AG09309 (cell line): ENCODE results near the gene TCERG1L.
"Not testable (repeated sequence)": the region's sequence is repeated elsewhere in the genome, so short reads cannot be mapped to it uniquely, and the experiment has no call there.

Source experiments
- DNase-seq: peaks from one replicate; pipeline ENCODE4 v3.0.0-alpha.2; 2010; ENCODE audit warnings: low read depth
- H3K4me3 ChIP-seq: 2 replicates; pipeline ENCODE4 v1.5.1; 2011; ENCODE audit warnings: mild to moderate bottlenecking, low read depth, low read length, moderate library complexity; ENCODE audit not compliant: control insufficient read depth
- TF ChIP-seq, protein P1 (sequence below): IDR thresholded peaks from 2 replicates; pipeline ENCODE4 v1.5.1; 2011; ENCODE audit warnings: mild to moderate bottlenecking, low read depth, low read length, inconsistent platforms; ENCODE audit not compliant: insufficient read depth, control insufficient read depth; ENCODE audit errors: missing control alignments

TCERG1L gene

DNA sequence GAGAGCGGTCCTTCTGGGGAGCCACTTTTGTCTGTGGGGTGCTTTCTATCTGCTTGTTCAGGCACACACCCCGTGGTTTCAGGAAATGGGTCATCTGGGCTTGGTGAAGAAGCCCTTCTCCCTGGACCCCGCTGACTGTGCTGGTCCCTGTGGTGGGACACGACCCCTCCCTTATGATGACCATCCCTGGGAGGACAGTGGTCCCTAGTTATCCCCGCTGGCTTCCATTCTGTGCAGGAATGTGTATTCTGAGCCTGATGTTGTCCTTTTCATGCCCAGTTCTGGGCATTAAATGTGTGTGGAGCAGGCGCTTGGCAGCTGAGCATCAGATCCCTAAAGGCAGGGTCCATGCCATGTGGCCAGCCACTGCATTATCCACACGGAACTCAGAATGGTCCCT lies 71.6 kb downstream of the TCERG1L start:
- TF ChIP-seq, protein P1, sequence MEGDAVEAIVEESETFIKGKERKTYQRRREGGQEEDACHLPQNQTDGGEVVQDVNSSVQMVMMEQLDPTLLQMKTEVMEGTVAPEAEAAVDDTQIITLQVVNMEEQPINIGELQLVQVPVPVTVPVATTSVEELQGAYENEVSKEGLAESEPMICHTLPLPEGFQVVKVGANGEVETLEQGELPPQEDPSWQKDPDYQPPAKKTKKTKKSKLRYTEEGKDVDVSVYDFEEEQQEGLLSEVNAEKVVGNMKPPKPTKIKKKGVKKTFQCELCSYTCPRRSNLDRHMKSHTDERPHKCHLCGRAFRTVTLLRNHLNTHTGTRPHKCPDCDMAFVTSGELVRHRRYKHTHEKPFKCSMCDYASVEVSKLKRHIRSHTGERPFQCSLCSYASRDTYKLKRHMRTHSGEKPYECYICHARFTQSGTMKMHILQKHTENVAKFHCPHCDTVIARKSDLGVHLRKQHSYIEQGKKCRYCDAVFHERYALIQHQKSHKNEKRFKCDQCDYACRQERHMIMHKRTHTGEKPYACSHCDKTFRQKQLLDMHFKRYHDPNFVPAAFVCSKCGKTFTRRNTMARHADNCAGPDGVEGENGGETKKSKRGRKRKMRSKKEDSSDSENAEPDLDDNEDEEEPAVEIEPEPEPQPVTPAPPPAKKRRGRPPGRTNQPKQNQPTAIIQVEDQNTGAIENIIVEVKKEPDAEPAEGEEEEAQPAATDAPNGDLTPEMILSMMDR, result no peak
- DNase-seq, result no peak
- H3K4me3 ChIP-seq, result no peak overlapping the region

DNA sequence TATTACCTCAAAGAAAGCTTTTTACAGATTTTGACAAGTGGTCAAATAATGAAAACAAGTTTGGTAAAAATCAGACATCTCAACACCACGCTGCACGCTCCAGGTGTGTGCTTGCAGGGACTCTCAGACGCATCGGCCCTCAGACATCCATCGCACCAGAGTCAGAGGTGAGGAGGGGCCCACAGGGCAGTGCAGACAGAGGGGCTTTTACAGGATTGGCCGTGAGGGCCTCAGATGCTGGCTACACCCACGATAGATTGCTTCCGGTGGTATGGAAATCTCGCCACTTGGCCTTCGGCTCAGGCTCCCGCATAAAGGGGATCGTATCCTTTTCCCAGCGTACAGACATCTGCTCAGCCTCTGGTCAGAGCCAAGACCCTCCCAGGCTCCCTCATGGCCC lies 72.1 kb downstream of the TCERG1L start:
- DNase-seq, result no peak
- TF ChIP-seq, protein P1, result no peak
- no peak overlapping the region for H3K4me3 ChIP-seq

DNA sequence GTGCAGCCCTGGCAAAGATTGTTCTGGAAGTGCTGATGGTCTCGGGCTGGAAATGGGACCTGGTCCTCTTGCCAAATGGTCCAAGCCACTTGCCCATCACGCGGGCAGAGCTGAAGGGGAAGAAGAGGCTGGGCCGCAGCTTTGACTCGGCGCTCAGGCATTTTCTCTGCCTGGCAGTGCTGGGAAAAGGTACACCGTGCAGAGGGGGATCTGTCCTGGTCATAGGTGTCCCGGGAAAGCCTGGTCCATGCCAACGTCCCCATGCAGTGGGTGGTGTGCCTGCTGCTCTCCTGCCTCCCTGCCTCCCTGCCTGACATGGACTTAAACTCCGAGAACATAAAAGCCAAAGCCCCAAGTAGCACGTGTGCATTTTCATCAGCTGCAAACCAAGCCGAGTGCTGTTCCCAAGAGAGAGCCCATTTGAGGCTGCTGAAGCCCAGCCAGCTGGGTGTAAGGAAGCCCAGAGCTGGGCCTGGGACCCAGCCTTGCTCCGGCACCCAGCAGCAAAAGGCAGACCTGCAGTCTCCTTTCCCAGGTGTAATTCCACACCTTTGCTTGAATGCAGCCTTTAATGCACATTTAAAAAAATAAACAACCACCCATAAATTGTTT lies 72.7 kb downstream of the TCERG1L start:
- no peak overlapping the region for H3K4me3 ChIP-seq
- TF ChIP-seq, protein P1, result no peak
- DNase-seq, result no peak

DNA sequence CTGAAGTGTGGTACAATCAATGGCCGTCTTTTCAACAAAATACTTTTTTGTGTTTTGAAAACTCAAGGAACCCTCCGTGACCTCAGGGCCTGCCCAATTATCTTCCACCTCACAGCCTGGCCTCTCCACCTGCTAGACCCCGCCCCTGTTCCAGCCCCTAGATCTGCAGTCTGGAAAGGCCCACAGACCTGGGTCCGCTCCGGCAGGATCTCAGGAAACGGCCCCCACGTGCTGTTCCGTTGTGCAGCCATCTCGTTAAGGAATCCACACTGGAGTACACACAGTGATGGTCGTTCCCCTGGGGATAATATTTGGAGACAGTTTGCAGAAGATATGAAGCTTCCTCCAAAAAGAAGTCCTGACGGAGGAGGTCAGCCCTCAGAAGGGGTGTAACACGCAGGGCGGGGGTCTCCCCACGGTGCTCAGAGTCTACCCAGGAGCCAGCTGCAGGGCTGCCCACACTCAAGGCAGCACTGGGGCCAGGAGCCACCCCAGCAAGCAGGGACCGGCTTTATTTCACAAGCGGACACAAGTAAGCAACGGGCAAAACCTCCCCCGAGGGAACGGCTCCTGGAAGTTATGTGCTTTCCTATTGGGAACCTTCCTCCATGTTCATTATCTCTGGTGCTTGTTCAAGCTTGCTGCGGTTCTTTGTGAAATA lies 73.4 kb downstream of the TCERG1L start:
- TF ChIP-seq, protein P1, result no peak
- DNase-seq, result no peak
- H3K4me3 ChIP-seq, result no peak overlapping the region

DNA sequence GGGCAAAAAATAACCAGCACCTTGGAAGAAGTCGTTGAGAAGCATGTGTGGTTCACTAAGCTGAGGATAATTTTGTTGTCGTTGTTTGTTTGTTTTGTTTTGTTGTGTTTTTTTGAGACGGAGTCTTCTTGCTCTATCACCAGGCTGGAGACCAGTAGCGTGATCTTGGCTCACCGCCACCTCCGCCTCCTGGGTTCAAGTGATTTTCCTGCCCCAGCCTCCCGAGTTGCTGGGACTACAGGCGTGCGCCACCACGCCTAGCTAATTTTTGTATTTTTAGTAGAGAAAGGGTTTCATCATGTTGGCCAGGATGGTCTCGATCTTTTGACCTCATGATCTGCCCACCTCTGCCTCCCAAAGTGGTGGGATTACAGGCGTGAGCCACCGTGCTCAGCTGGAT lies 76.9 kb downstream of the TCERG1L start:
- DNase-seq, H3K4me3 ChIP-seq: not testable (repeated sequence)

DNA sequence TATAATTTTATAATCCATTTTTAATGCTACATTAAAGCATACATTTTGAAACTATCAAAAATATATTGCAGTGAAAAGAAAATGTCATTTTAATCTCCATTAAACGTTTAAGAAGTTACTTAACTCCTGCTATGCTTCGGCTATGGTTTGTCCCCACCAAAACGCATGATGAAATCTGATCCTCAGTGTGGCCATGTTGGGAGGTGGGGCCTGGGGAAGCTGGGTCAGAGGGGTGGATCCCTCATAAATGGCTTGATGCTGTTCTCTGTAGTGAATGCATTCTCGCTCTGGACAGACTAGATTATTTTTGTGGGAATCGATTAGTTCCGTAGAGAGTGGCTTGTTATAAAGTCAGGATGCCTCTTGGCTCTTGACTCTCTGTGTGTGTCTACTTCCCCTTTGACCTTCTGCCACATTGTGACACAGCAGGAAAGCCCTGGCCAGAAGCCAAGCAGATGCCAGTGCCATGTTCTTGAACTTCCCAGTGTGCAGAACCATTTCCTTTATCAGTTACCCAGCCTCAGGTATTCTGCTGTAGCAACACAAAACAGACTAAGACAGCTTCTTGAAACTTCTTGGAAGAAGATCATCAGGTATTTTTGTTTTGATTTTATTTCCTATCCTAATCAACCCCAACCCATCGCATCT lies 77.8 kb downstream of the TCERG1L start:
- TF ChIP-seq, protein P1, result no peak
- no peak for DNase-seq

DNA sequence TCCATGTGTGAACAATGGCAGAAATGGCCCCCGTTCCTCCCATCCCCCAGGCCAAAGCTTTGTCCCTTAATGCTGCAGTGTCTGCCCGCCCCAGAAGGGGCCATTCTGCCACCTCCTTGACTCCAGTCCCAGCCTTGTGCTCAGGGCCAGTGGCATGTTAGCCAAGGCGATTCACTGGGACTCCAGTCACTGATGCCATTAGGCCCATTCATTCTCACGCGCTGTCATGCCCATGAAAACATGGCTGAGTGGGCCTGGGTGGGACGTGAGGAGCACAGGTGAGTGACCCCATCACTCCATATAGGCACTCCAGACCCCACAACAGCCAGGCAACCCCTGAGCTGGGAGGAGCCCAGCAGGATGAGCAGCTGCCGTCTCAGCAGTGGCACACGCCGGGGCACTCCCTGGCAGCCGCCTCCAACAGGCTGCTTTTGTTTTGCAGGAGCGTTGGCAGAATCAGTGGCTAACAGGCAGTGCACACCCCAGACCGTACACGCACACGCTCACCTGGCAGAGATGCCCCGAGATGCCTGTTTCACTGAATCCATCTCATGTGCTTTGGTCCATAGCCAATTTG lies 79.5 kb downstream of the TCERG1L start:
- TF ChIP-seq, protein P1, result no peak
- no peak for DNase-seq
- H3K4me3 ChIP-seq, result no peak overlapping the region

More for the DNA sequence above, 77.8 kb downstream of the TCERG1L start:
- no peak overlapping the region for H3K4me3 ChIP-seq
